ENCODE data around the gene SPSB1. TPM values are rescaled to one million over a fixed set of nuclear protein-coding genes. Genes with fewer than 3 reads are reported as not detected.

SPSB1 gene
- total RNA-seq, 1 donor from 2014 or later: 22.0 TPM

- Mint-ChIP-seq H3K4me1 (peaks cover 35% of the 10 kb centered on the region), H3K4me3 (no peak overlapping the region), H3K9me3 (no peaks in the 10 kb centered on the region), H3K27ac (no peak overlapping the region), H3K36me3 (peaks cover 13% of the 10 kb centered on the region), H3K27me3 (ENCODE audit: low read depth) (no peaks in the 10 kb centered on the region)
- TF ChIP-seq, protein P1, sequence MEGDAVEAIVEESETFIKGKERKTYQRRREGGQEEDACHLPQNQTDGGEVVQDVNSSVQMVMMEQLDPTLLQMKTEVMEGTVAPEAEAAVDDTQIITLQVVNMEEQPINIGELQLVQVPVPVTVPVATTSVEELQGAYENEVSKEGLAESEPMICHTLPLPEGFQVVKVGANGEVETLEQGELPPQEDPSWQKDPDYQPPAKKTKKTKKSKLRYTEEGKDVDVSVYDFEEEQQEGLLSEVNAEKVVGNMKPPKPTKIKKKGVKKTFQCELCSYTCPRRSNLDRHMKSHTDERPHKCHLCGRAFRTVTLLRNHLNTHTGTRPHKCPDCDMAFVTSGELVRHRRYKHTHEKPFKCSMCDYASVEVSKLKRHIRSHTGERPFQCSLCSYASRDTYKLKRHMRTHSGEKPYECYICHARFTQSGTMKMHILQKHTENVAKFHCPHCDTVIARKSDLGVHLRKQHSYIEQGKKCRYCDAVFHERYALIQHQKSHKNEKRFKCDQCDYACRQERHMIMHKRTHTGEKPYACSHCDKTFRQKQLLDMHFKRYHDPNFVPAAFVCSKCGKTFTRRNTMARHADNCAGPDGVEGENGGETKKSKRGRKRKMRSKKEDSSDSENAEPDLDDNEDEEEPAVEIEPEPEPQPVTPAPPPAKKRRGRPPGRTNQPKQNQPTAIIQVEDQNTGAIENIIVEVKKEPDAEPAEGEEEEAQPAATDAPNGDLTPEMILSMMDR (IDR thresholded peaks at IDR 0.05; ENCODE audit: unreplicated experiment): peak; percentile 22
- no peak for DNase-seq (ENCODE audit: low spot score in 2 of 2, unreplicated experiment in 2 of 2)
Observed at GRCh38 chr1:9249534-9250410, 42.9 kb upstream of the SPSB1 start.

- H3K4me1 Mint-ChIP-seq: peaks cover 36% of the 10 kb centered on the region
- H3K4me3 Mint-ChIP-seq: no peak overlapping the region
- TF ChIP-seq, protein P1 (IDR thresholded peaks at IDR 0.05; ENCODE audit: unreplicated experiment): no peak
- no peaks in the 10 kb centered on the region for H3K27me3 Mint-ChIP-seq (ENCODE audit: low read depth)
- no peak for DNase-seq (ENCODE audit: low spot score in 2 of 2, unreplicated experiment in 2 of 2)
- H3K9me3 Mint-ChIP-seq: no peaks in the 10 kb centered on the region
- H3K27ac Mint-ChIP-seq: no peak overlapping the region
- H3K36me3 Mint-ChIP-seq: peaks cover 13% of the 10 kb centered on the region
Observed at GRCh38 chr1:9250411-9251381, 42.0 kb upstream of the SPSB1 start.

DNA sequence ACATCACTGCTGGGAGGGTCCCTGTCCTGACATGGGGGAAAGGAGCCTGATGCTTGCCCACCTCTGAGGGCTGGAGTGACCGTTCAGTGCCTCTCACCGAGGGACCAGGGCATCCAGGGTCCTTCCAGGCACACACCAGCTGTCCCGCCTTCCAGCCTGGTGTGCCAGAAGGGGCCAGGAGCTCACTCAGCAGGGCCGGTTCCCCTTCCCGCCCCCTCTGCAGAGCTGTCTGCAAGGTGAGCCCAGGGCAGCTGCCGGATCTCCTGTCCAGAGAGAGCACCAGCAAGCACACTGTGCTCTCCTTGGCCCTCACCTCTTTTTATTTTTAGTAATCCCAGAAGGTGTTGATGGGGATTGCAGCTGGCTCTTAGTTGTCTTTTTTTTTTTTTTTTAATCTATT, 41.2 kb upstream of the SPSB1 start:
- Mint-ChIP-seq H3K4me1 (peaks cover 36% of the 10 kb centered on the region), H3K4me3 (no peak overlapping the region), H3K27me3 (ENCODE audit: low read depth) (no peaks in the 10 kb centered on the region), H3K9me3 (no peaks in the 10 kb centered on the region), H3K27ac (no peak overlapping the region), H3K36me3 (peaks cover 7% of the 10 kb centered on the region)
- TF ChIP-seq, protein P1 (IDR thresholded peaks at IDR 0.05; ENCODE audit: unreplicated experiment): no peak
- DNase-seq (ENCODE audit: low spot score in 2 of 2, unreplicated experiment in 2 of 2): no peak

DNA sequence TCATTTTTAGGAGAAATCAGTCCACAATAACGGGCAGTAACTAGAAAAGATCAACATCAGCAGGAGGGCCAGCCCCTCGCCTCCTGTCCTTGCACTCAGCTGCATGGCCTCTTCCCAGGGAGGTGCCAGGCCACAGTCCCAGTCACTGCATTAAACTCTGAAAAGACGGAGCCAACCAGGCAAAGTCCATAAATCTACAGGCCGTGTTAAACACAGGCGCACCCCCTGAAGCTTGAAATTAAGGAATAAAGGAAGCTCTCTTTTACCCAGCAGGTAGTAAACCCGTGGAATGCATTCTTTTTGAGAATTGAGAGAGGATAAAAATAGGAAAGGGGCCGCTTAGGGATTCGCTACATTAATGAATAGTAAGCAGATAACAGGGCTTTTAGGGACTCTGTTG, 39.7 kb upstream of the SPSB1 start:
- Mint-ChIP-seq H3K4me1 (peaks cover 36% of the 10 kb centered on the region), H3K9me3 (no peaks in the 10 kb centered on the region), H3K4me3 (no peak overlapping the region), H3K36me3 (peaks cover 13% of the 10 kb centered on the region), H3K27ac (peak overlapping the region; percentile 49), H3K27me3 (ENCODE audit: low read depth) (no peaks in the 10 kb centered on the region)
- DNase-seq (ENCODE audit: low spot score in 2 of 2, unreplicated experiment in 2 of 2): no peak
- TF ChIP-seq, protein P1 (IDR thresholded peaks at IDR 0.05; ENCODE audit: unreplicated experiment): no peak

- H3K36me3 Mint-ChIP-seq: peaks cover 13% of the 10 kb centered on the region
- TF ChIP-seq, protein P1 (IDR thresholded peaks at IDR 0.05; ENCODE audit: unreplicated experiment): no peak
- peaks cover 36% of the 10 kb centered on the region for H3K4me1 Mint-ChIP-seq
- H3K9me3 Mint-ChIP-seq: peaks cover 2% of the 10 kb centered on the region
- no peak overlapping the region for H3K4me3 Mint-ChIP-seq
- H3K27me3 Mint-ChIP-seq (ENCODE audit: low read depth): no peaks in the 10 kb centered on the region
- peak overlapping the region; percentile 52 for H3K27ac Mint-ChIP-seq
- DNase-seq (ENCODE audit: low spot score in 2 of 2, unreplicated experiment in 2 of 2): no peak
Observed at GRCh38 chr1:9253453-9254105, 39.1 kb upstream of the SPSB1 start.

All from mesothelial cell of epicardium (in vitro differentiated cells).